Ovary (tissue), 9 donors: ENCODE results near the gene CHN1. TPM values are rescaled to one million over a fixed set of nuclear protein-coding genes. Genes with fewer than 3 reads are reported as not detected.

Experiments
- DNase-seq, 5 donors: peaks; one replicate each; pipeline ENCODE4 v3.0.0-alpha.2; 2019 to 2020
- H3K27ac ChIP-seq, 2 donors: fragments of 200-600 bp; one replicate each; pipeline versions ENCODE4 v1.5.1 to v1.8.0; 2019 to 2022
- H3K27me3 ChIP-seq: fragments of 200-600 bp; one replicate; pipeline ENCODE4 v1.8.0; 2022
- H3K36me3 ChIP-seq: fragments of 200-600 bp; sonication (generic); one replicate; pipeline ENCODE4 v1.5.1; 2019
- H3K4me1 ChIP-seq: one replicate; pipeline ENCODE4 v1.8.1; 2013; ENCODE audit warnings: mild to moderate bottlenecking, moderate library complexity; ENCODE audit not compliant: insufficient read depth
- H3K4me3 ChIP-seq: fragments of 200-600 bp; sonication (generic); one replicate; pipeline ENCODE4 v1.5.1; 2017
- H3K9me3 ChIP-seq, 2 donors: fragments of 200-600 bp in 1 of 2; sonication (generic) in 1 of 2; one replicate each; pipeline versions ENCODE4 v1.5.1 to v1.8.1; 2013 to 2019; ENCODE audit warnings: mild to moderate bottlenecking in 1 of 2, moderate library complexity in 1 of 2
- EP300 ChIP-seq: sonication (generic); formaldehyde crosslinking; IDR thresholded peaks from one replicate; pipeline ENCODE4 v1.6.1; 2017; ENCODE audit warnings: antibody characterized with exemption
- POLR2A ChIP-seq: fragments of 450-650 bp; IDR thresholded peaks from one replicate; pipeline ENCODE4 v1.6.1; 2017; ENCODE audit warnings: antibody characterized with exemption, mild to moderate bottlenecking, moderate library complexity
- WGBS, 3 donors: extraction: QIAGEN DNeasy Blood & Tissue Kit in 1 of 3; methylation state at CpG; one replicate each; pipeline versions ENCODE4 v1.1.5 to v1.1.7; 2013 to 2017; 5-methylcytosine and 5-hydroxymethylcytosine counted together
- intact Hi-C, 4 donors: fragments of 100-400 bp; cut with DNase I; formaldehyde crosslinking; loops; one replicate each; pipeline versions ENCODE4 v1.11.0 to v1.15.1; 2022 to 2023
- polyA plus RNA-seq, 2 donors: library from polyadenylated mRNA; stranded (reverse); fragments of 200-250 nt in 1 of 2; fragments of 350-450 nt in 1 of 2; fragmentation: Illumina TruSeq in 1 of 2; extraction: RNeasy Lipid Tissue Mini Kit (QIAGEN cat#74804) in 1 of 2; gene quantifications; one replicate each; pipeline ENCODE4 v1.2.3, GENCODE V29; 2013 to 2014
- total RNA-seq, 7 donors: library from RNA; depleted of rRNA in 2 of 7; stranded (reverse); fragments of >200 nt in 2 of 7; fragmentation: NEBNext Ultra II Directional in 3 of 7; extraction: Animal tissue kit (Norgen Biotek cat#: 25700) in 3 of 7; gene quantifications; one replicate each; pipeline versions ENCODE4 v1.1.0 to v1.2.4, GENCODE V29; 2016 to 2023
- TF ChIP-seq, protein P1 (sequence below), 3 donors: fragments of 450-650 bp in 2 of 3; fragments of 200-600 bp in 1 of 3; IDR thresholded peaks; one replicate each; pipeline versions ENCODE4 v1.5.1 to v1.8.0; 2016 to 2022; ENCODE audit warnings: antibody characterized with exemption in 3 of 3, mild to moderate bottlenecking in 1 of 3
- donor health status: DM: no; HTN: no; CAD: no; lungs with moderate emphysema.
- donor health status: DM: no; HTN: no; CAD: no.
- donor health status: Bipolar disorder and iron deficiency.
- donor health status: DM: yes; HTN: yes; CAD: no.
- donor health status: DM: no; HTN: no; CAD: no.
- donor health status: DM: yes; HTN: yes; CAD: no.

The CHN1 gene
- total and polyA plus RNA-seq, 9 donors, result 6.5 to 18.0 (median 9.4) TPM

DNA sequence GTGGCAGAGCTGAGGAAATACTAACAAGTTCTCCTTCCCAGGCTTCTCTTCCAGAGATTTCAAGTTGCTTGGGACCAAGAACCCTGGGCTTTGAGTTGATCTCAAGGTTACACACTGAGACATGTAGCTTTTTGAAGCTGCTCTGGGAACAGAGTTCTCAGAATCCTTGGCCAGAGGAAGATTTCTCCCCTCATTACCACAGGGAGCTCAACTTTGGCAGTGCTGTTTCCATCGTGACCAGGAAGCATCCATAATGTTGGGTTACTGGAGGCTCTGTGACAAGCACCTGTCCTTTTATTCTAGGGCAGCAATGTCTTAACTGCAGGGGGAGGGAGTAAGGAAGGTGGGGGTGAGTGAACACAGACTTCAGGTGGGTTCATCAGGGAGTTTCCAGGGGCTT is 199.4 kb downstream of the CHN1 start:
- no peak for TF ChIP-seq POLR2A
- no peak for TF ChIP-seq EP300
- TF ChIP-seq, protein P1, sequence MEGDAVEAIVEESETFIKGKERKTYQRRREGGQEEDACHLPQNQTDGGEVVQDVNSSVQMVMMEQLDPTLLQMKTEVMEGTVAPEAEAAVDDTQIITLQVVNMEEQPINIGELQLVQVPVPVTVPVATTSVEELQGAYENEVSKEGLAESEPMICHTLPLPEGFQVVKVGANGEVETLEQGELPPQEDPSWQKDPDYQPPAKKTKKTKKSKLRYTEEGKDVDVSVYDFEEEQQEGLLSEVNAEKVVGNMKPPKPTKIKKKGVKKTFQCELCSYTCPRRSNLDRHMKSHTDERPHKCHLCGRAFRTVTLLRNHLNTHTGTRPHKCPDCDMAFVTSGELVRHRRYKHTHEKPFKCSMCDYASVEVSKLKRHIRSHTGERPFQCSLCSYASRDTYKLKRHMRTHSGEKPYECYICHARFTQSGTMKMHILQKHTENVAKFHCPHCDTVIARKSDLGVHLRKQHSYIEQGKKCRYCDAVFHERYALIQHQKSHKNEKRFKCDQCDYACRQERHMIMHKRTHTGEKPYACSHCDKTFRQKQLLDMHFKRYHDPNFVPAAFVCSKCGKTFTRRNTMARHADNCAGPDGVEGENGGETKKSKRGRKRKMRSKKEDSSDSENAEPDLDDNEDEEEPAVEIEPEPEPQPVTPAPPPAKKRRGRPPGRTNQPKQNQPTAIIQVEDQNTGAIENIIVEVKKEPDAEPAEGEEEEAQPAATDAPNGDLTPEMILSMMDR (IDR thresholded peaks at IDR 0.05), result no peak
- 86 to 96% (median 87%) methylated on average over 1 of the region's 1 CpG for WGBS, 3 donors
- H3K9me3 ChIP-seq, result no peaks in the 10 kb centered on the region
- no peak overlapping the region for H3K27ac ChIP-seq
- intact Hi-C loops, result no loop called here
- no peak overlapping the region for H3K4me3 ChIP-seq
- no peaks in the 10 kb centered on the region for H3K27me3 ChIP-seq
- H3K4me1 ChIP-seq, result peaks cover 2% of the 10 kb centered on the region
- no peak for DNase-seq
- H3K36me3 ChIP-seq, result no peaks in the 10 kb centered on the region

DNA sequence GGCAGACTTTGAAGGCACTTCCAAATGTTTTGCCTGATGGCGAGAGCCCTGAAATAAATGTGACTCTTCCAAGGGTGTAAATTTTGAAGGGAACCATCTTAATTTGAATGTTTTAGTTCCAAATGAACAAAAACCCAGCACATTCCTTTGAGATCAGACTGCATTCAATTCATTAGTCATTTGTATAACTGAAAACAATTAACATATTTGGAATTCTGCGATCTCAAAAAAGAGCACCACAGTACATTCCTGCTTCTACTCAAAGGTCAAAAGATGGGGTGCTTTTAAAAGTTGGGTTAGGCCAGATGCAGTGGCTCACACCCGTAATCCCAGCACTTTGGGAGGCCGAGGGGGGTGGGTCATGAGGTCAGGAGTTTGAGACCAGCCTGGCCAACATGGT is 202.7 kb downstream of the CHN1 start:
- intact Hi-C loops, result no loop called here
- Histone ChIP-seq H3K27ac (no peak overlapping the region), H3K4me1 (peaks cover 2% of the 10 kb centered on the region), H3K4me3 (no peak overlapping the region), H3K27me3 (no peaks in the 10 kb centered on the region), H3K36me3 (no peaks in the 10 kb centered on the region), H3K9me3 (no peaks in the 10 kb centered on the region)
- WGBS, 3 donors, result 50 to 62% (median 57%) methylated on average over 4 of the region's 4 CpGs
- no peak for TF ChIP-seq EP300
- no peak for TF ChIP-seq POLR2A
- TF ChIP-seq, protein P1 (IDR thresholded peaks at IDR 0.05), result no peak
- no peak for DNase-seq

DNA sequence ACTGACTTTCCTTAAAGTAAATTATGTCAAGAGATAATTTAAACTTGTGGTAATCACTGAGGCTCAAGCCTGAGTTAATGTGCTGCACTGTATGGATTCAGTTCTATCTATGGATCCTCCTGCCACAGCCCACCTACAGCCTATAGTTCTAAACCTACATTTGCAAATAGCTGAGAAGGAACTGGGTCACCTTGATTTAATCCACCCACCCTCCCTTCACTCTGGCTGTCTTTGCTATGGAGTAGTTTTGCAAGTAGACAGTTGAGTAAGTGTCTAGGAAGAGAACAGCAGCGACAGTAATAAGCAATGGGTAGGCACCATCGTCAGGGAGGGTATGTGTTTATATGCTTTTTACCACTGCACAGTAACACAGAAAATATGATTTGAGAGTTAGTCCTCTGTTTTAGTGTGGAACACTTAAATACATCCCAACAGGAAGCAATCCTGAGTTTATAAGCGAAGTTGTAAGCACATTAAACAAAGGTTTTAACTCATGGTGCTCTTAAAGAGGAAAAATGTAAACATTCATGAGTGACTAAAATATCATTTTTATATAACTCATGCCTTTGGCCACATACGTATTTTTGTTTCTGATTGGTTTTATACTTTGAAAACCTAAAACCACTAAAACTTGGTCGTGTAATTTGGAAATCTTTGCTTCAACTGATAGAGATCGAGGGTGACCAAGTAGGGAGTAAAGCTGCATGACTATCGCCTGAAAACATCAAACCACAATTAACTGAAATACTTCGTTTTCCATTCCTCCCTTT is 204.6 kb downstream of the CHN1 start:
- no peak overlapping the region for H3K4me3 ChIP-seq
- 81 to 89% (median 82%) methylated on average over 8 of the region's 8 CpGs for WGBS, 3 donors
- no peak for TF ChIP-seq EP300
- no peaks in the 10 kb centered on the region for H3K27me3 ChIP-seq
- no peaks in the 10 kb centered on the region for H3K36me3 ChIP-seq
- H3K9me3 ChIP-seq, result no peaks in the 10 kb centered on the region
- no peak for DNase-seq
- no peaks in the 10 kb centered on the region for H3K4me1 ChIP-seq
- H3K27ac ChIP-seq, result no peak overlapping the region
- intact Hi-C loops, result no loop called here

DNA sequence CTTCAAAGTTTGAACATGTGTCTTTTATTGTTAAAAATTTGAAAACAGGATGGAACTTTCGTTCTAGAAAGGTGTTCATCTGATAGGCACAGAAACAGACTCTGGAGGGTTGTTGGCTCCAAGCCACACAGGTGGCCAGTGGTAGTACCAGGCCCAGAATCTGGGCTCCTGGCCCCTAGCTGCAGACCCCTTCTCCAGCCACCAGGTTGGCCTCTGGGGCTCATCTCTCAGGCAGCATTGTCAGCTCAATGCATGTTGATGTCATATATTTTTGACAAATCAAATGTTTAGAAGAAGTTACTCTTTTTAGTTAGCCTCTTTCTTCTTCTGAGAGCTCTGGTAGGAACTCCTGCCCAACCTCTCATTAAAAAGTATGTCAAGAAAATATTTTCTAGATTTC is 206.4 kb downstream of the CHN1 start:
- Histone ChIP-seq H3K27ac (no peak overlapping the region), H3K27me3 (no peaks in the 10 kb centered on the region), H3K4me1 (no peaks in the 10 kb centered on the region), H3K4me3 (no peak overlapping the region), H3K36me3 (no peaks in the 10 kb centered on the region), H3K9me3 (no peaks in the 10 kb centered on the region)
- TF ChIP-seq POLR2A, result no peak
- TF ChIP-seq, protein P1 (IDR thresholded peaks at IDR 0.05), result no peak
- TF ChIP-seq EP300, result no peak
- intact Hi-C loops, result no loop called here
- WGBS, 3 donors, result 95 to 98% (median 98%) methylated on average over 1 of the region's 1 CpG
- no peak for DNase-seq

DNA sequence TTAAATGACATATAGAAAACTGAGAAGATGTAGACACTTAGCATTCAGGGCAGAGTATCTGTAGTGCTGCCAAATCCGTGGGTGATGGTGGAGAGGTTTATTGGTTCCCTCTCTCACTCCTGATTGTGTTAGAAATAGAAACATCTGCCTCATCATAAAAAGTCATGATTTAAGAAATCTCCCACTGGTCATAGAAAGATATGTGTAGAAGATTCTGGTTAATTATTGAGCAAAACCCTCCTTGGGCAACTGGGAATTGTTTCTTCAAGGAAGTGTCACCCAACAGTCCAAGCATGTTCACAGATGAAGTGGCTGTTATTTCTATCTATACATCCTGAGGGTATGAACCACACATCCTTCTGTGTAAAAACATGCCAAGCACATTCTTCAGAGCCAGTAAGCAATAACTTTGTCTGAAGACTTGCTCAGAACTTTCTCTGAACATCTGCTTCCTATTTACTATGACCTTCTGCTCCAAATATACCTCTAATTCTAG is 207.4 kb downstream of the CHN1 start:
- Histone ChIP-seq H3K27me3 (no peaks in the 10 kb centered on the region), H3K4me1 (no peaks in the 10 kb centered on the region), H3K4me3 (no peak overlapping the region), H3K36me3 (no peaks in the 10 kb centered on the region), H3K27ac (no peak overlapping the region), H3K9me3 (no peaks in the 10 kb centered on the region)
- TF ChIP-seq POLR2A (no peak), EP300 (no peak)
- TF ChIP-seq, protein P1 (IDR thresholded peaks at IDR 0.05), result no peak
- DNase-seq, result no peak
- 67 to 82% (median 72%) methylated on average over 1 of the region's 1 CpG for WGBS, 3 donors
- intact Hi-C loops, result no loop called here
